Skin of body (tissue), 2 donors: ENCODE measurements around the gene FCRLB. TPM values are rescaled to one million over a fixed set of nuclear protein-coding genes. Genes with fewer than 3 reads are reported as not detected.
"Not testable (repeated sequence)": the region's sequence is repeated elsewhere in the genome, so short reads cannot be mapped to it uniquely, and the experiment has no call there.

Experiments used
- DNase-seq: peaks from one replicate; lab custom pipeline; 2025; lab: John Stamatoyannopoulos, UW
- total RNA-seq: library from RNA; depleted of rRNA; stranded (reverse); fragments of >200 nt; gene quantifications from one replicate; pipeline ENCODE4 v1.2.3, GENCODE V29; 2014

Gene FCRLB
- total RNA-seq, 1 donor from 2014 or later: 0.39 TPM

- no peak for DNase-seq
These were observed 922 bp upstream of the FCRLB start for GRCh38 chr1:161720422-161720821.

- no peak for DNase-seq
These were observed 497 bp downstream of the FCRLB start for GRCh38 chr1:161721738-161722343.

GRCh38 chr1:161722406-161722805 lies 1.1 kb downstream of the FCRLB start:
- no peak for DNase-seq

GRCh38 chr1:161723459-161724141 lies 2.3 kb downstream of the FCRLB start:
- no peak for DNase-seq

- DNase-seq: not testable (repeated sequence)
These were observed 4.0 kb downstream of the FCRLB start for GRCh38 chr1:161725258-161725907.

GRCh38 chr1:161725908-161726472 lies 4.6 kb downstream of the FCRLB start:
- DNase-seq: peak; percentile 18

- peak; percentile 76 for DNase-seq
These were observed 5.3 kb downstream of the FCRLB start for GRCh38 chr1:161726473-161727255.

GRCh38 chr1:161727256-161727924 lies 6.0 kb downstream of the FCRLB start:
- no peak for DNase-seq

- no peak for DNase-seq
These were observed 7.3 kb downstream of the FCRLB start for GRCh38 chr1:161728376-161729226.

GRCh38 chr1:161730050-161730564 lies 8.8 kb downstream of the FCRLB start:
- no peak for DNase-seq

GRCh38 chr1:161731241-161731640 lies 9.9 kb downstream of the FCRLB start:
- DNase-seq: no peak

GRCh38 chr1:161731981-161732718 lies 10.8 kb downstream of the FCRLB start:
- no peak for DNase-seq

- DNase-seq: peak; percentile 19
These were observed 12.2 kb downstream of the FCRLB start for GRCh38 chr1:161733526-161733925.

- DNase-seq: no peak
These were observed 14.5 kb downstream of the FCRLB start for GRCh38 chr1:161735837-161736236.

GRCh38 chr1:161736335-161736969 lies 15.1 kb downstream of the FCRLB start:
- no peak for DNase-seq

- no peak for DNase-seq
These were observed 16.3 kb downstream of the FCRLB start for GRCh38 chr1:161737625-161738024.

GRCh38 chr1:161738627-161739287 lies 17.4 kb downstream of the FCRLB start:
- peak; percentile 11 for DNase-seq
